HG03432 (cell line): ENCODE data around the gene CCNY.

Experiments
- ATAC-seq: cut with Tn5 transposase; IDR thresholded peaks from one replicate; pipeline ENCODE4 v1.9.1; 2021; ENCODE audit warnings: mild to moderate bottlenecking, moderate library complexity; ENCODE audit not compliant: unreplicated experiment

Gene CCNY

DNA sequence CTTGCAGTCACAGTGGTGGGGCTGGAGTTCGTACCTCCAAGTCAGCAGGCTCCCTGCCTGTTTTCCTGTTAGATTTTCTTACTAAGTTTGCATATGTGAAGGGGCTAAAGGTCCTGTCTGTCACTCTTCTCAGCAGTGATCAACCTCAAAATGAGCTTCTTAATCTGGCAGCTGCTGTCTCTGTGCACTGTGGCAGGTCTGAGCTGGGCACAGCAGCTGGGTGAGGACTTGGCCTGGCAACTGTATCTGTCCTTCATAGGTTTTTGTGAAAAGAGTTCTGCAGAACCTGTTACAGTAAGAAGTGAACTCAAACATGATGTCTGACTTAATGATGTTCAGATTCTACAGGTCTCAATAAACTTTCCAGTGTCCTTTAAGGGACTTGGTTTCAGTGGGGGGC lies 237.5 kb downstream of the CCNY start:
- ATAC-seq, result no peak

DNA sequence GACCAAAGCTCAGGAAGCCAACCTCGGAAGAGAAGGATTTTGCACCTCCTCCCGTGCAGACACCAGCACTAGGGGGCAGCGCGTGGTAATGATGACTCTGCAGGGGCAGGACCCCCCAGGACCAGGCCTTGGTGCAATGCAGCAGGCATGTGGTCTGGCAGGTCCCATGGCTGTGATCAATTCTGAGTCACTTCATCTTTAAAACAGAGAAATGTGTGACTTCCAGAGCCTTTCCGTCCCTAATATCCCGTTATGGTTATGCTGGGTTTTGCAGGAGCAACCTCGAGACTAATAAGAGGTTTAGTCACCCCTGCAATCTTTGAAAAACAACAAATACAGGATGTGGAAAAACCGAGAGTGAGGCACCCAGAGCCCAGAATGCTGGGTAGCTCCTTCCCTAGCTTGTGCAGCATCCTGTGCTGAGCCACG lies 238.6 kb downstream of the CCNY start:
- ATAC-seq, result no peak

DNA sequence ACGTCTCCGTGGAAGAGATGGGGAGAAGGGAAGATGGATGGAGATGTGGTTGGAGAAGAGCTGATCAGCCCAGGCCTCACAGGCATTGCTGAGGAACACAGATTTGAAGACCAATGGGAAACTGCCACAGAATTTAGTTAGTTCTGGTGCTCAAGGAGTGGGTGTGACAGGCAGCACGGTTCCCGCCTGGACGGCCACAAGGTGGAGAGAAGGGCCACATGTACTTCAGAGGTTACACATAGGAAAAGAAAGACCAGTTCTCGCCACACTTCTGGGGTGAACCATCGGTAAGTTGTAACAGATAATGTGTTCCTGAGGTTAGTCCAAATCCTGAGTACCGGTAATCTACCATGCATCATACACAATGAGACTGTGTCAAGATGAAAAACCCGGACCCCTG lies 239.3 kb downstream of the CCNY start:
- ATAC-seq, result no peak

DNA sequence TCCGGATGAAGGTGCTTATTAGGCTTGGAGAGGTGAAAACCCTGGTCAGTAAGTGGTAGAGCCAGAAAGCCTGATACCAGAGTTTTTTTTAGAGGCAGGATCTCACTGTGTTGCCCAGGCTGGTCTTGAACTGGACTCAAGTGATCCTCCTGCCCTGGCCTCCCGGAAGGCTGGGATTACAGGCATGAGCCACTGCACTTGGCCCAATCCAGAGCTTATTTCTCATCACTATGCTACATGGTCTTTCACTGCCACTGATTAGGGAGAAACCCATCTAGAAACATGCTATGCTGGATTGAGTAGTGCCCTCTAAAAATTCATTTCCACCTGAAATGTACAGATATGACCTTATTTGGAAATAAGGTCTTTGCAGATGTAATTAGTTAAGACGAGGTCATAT lies 240.4 kb downstream of the CCNY start:
- ATAC-seq, result no peak

DNA sequence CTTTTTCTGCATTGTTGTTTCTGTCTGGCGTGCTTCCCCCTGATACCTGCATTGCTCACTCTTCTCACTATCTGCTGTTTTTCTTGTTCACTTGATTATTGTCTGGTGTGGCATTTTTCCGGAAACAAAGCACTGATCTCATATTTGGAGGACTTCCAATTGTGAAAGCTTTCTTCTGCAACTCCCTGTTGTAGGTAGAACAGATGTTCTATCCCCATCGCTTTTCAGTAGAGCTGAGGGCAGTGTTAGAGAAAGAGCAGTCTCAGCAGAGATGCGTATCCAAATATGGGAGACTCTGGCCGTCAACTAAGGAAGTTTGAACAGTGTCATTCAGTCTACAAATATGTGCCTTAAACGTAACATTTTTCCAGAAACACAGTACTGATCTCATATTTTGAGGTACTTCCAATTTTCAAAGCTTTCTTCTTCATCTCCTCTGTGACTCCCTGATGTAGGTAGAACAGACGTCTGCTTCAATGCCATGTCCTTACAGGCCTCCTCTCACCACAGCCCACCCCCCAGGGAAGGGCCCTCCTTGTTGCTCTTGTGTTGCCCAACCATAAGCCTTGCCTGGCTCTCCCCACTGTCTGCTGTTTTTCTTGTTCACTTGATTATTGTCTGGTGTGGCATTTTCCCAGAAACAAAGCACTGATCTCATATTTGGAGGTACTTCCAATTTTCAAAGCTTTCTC lies 241.8 kb downstream of the CCNY start:
- no peak for ATAC-seq

DNA sequence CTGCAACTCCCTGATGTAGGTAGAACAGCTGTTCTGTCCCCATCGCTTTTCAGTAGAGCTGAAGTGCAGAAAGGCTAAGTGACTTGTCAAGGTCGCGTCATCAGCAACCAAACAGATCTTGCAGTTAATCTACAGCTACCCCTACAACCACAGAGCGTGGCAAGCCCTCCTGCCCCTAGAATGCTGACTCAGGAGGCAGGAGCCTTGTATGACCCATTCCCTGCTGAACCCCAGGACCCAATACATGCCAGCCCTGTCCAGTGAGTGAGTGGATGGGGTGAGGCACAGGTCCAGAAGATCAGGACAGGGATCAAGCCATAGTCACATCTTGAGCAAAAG lies 242.3 kb downstream of the CCNY start:
- ATAC-seq, result no peak

DNA sequence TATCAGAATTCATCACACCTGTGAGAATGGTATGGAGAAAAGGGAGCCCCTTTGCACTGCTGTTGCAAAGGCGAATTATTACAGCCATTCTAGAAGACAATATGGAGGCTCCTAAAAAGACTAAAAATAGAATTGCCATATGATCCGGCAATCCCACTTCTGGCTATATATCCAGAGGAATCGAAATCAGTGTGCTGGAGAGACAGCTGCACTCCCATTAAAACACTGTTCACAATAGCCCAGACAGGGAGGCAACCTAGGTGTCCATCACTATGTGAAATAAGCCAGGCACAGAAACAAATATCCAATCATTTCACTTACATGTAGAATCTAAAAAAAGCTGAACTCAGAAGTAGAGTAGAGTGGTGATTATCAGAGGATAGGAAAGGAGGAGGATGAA lies 242.8 kb downstream of the CCNY start:
- ATAC-seq, result no peak

DNA sequence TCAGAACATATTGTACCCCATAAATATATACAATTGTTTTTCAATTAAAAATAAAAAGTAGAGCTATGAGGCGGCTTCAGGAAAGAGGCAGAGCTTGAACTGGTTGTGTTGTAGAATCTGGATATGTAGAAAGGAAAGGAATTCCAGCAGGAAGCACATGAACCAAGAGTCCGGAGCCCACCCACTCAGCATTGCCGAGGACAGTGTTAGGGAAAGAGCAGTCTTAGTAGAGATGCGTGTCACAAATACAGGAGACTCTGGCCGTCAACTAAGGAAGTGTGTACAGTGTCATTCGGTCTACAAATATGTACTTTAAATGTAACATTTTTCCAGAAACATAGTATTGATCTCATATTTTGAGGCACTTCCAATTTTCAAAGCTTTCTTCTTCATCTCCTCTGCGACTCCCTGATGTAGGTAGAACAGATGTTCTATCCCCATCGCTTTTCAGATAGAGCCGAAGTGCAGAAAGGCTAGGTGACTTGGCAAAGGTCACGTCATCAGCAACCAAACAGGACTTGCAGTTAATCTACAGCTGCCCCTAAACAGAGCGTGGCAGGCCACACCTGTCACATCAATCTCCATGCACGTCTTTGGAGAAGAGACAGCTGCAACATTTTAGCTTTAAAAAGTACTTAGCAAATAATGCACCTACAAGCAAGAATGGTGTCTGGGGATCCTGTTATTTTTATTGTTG lies 243.6 kb downstream of the CCNY start:
- no peak for ATAC-seq

DNA sequence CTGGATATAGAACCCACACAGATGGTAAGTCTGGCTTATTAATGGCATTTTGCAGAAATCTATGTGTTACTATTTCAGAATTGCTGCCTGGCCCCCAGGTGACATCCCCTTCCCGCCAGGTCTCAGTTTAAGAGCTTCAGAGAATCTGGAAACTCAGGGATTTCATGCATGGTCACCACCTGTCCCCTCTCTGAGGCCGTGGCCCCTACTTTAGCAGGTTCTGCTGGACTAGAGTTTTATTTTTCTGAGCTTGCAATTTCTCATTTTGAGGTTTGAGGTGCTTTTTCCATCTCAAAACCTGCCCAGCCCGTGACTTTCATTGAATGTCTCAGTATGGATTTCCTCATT lies 244.1 kb downstream of the CCNY start:
- no peak for ATAC-seq

DNA sequence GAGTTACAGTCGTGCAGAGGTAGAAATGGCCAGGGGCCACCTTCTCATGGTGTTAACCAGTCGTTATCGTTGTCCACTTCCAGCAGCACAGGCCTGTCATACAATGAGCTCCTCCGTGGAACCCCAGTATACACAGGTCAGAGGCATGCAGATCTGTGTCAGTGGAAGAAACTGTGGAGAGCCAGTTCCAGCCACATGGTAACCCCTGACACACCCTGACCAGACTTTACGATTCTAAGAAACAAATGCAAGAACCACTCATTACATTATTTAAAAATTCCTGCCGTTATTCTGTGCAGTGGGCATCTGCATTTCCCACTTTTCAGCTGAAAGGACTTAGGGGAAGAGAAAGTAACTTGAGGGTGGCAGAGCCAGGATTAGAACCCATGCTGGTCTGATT lies 245.3 kb downstream of the CCNY start:
- no peak for ATAC-seq

DNA sequence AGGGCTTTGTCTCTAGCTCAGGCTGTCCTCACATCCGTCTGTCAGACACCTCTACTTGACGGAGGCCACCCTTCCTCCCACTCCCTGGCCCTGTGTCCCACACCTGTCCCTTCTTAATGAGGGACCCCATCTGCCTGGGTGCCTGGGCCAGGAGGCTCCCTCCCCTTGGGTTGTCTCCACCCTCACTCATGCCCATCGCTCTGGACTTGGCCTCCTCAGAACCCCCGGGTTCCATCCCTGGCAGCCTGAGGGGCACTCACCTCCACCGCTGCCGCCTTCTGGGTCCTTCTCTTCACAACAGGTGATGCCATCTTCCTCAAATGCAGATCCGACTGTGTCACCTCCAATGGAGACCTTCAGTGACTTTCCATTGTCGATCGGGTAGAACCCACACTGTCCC lies 248.6 kb downstream of the CCNY start:
- no peak for ATAC-seq

DNA sequence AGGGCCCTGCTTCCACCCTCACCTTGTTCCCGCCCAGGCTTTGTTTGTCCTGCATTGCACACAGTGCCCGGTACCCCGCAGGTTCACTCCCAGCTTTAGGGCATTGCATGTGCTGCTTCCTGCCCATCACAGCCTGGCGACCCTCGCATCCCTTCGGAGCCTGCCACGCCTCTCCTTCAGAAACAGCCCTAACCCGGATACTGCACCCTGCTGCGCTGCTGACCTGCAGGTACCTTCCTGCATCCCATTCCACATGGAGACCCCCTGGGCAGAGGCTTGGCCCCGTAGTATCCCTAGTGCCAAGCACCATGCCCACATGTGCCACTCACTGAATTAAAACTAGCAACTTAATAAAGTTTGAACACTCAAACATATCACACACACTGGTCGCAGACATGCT lies 249.0 kb downstream of the CCNY start:
- no peak for ATAC-seq

DNA sequence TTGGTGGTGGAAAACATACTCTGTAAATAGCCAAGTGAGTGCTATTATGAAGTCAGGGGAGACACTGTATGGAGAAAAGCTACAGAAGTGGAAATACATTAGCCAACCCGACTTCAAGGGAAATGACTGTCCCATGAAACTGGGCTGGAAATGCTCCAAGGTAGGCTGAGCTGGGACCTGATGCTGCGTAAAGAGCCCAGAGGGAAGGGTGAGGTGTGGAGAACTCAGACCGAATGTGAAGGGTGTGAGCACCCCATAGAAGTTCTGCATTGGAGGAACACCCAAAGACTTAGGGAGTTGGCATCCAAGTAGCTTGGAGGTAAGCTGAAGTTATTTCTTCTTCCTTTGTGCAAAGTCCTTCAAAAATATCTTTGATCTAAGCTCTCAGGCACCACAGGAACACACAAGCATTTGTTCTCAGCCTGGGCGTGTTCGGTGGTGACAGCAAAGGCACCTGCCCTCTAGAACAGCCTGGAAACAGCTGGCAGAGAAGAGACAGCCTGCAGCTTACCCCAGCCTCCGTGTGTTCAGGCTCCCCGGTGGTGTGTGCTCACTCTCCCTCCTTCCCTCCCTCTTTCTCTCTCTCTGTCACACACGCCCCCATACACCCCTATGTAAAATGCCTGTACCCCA lies 249.7 kb downstream of the CCNY start:
- no peak for ATAC-seq

DNA sequence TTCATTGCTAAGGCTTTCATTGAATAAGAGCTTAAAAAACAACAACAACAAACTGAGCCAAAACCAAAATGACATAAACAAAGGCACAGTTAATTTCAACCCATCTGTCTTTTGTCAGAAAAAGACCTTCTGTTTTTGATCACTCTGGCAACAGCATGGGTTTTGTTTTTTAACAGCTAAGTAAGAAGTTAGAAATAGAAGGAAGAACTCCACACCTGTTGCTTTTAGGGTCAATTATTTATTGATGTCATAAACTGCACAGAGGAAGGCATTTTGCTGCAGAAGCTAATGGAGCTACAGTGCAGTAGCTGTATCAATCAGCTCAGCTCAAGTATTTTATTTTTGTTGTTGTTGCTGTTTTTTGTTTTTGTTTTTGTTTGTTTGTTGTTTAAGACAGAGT lies 252.5 kb downstream of the CCNY start:
- ATAC-seq, result no peak

DNA sequence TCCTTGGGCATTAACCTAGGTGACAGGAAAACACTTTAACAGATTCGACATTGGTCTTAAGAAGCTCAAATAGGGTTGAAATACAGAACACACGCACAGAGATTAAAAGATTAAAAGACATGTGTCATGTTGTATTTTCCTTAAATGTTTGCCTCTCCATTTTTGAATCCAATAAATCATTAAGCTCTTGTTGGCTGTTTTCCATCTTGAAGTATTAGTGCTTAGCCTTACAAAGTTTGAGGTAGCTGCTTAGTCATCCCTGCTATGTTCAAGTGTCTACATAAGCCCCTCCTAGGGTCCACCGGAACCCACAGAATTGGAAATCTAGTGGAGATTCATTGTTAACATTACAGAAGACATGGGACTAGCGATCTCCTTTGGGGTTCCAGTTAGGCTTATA lies 256.1 kb downstream of the CCNY start:
- no peak for ATAC-seq

DNA sequence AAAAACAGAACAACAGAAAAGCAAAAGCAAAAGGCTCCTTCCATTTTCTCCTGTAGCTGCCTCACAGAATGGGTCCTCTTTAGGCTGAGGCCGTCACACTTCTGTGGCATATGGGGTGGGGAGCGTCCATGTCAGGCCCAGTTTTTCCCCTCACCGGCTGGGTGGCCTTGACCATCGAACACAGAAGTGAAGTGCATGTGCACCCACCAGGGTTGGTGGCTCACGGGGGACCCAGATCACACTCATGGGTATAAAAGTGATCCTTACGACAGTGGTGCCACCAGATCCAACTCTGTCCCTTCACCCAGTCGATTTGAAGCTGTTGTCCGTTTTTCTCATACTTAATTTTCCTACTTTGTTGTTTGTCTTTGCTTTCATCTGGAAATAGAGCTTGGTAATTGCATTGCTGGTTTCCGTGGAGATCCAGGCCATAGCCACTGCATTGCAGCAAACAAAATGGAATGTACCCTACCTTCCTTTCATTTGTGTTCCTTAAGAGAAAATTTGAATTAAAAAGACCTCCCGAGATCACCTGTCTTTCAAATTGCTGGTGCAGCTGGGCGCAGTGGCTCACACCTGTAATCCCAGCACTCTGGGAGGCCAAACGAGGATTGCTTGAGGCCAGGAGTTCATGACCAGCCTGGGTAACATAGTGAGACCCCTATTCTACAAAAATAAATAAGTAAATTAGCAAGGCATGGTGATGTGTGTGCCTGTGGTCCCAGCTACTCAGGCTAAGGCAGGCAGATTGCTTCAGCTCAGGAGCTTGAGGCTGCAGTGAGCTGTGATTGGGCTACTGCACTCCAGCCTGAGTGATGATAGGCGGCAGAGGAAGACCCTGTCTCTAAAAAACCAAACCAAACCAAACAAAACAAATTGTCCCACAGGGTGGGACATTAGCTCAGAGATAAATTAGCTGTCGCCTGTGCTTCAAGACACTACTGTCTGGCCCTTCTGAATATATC lies 258.1 kb downstream of the CCNY start:
- ATAC-seq, result no peak

DNA sequence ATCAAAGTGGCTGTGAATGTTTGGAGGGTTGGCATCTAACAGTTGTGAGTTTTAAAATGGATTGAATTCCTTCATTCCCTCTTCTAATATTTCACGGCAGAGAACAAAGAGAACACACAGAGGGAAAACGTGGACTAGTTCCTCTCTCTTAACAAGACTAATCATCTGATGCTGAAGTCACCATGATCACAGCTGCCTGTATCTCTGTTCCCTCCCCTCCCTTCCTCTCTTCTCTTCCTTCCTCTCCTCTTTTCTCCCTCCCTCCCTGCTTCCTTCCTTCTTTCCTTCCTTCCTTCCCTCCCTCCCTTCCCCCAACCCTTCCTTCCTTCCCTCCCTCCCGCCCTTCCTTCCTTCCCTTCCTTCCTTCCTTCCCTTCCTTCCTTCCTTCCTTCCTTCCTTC lies 258.8 kb downstream of the CCNY start:
- no peak for ATAC-seq

DNA sequence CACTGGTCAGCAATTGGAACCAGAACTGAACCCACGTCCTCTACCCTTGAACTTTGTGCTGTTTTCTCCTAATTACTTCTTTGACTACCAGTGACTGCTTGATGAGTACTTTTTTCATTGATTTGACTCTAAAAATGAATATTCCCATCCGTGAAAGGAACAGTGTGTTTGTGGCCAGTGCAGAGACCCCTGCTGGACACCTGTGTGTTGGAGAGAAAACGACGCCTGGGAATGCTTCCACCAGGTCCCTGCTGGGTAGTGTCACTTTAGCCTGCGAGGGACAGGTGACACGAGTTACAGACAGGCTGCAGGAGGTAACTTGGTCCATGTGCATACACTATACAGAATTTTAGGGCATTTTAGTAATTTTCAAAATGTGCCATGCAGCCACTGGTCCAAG lies 262.1 kb downstream of the CCNY start:
- no peak for ATAC-seq

DNA sequence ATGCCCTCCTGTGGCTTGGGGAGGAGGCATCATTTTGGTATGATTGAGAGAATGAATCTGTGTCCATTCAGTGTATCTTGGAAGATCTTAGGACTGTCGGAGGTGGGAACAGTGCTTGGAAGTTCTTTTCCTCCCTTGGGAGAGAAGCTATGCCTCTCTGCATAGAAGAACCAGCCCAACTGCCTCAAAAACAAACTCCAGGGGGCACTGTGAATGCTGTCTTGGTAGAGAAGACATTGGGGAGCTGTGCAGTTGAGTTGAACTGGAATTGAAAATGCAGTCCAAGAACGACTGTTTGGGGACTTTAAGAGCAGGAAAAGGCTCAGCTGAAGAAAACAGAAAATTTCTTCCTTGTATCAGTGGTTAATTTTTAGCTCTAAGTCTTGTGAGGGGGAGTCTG lies 263.9 kb downstream of the CCNY start:
- no peak for ATAC-seq

DNA sequence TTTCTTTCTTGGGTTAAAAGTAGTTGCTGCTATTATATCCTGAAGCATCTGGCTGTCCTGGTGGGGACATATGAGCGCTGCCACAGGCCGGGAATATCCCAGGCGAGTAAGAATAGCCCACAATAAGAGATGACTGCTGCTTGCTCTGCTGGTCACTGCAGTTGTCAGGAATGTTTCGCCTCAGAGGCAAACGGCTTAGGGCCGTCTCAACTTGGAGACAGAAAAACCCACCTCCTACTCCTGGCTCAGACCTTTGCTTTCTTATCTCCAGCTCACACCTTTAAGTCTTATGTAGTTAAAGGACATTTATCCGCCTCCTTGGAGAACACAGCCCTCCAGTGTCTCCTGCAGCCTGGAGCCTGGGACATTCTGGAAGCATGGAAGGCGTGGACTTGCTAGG lies 268.9 kb downstream of the CCNY start, which contains the start of gene GJD4:
GJD4 (plus strand) TSS at position 151 of the 400 bp plus-strand sequence; CDS start at position 378, 227 bp downstream.
- no peak for ATAC-seq

DNA sequence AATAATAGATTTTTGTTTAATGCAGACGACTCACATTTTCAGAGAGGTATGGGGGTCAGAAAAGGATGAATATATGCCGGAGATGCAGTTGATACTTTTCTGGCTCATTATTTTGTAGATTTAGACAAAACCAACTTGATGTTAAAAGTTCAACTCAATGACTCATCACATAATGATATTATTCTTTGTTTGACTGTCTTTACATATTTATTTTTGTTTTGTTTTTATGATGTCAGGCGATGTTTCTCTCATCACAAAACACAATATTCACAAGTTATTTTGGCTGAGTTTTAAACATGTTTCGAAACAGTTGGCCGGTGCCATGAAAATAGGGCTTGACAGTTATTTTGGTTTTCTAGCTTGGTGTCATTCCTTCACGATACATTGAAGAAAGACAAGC lies 270.1 kb downstream of the CCNY start:
- no peak for ATAC-seq
